GM12892 (cell line): ENCODE measurements around the gene RTEL1.

Experiments used
- DNase-seq: peaks from one replicate; pipeline ENCODE4 v3.0.0; 2011; ENCODE audit not compliant: insufficient read length
- FAIRE-seq: peaks from 2 replicates; lab custom pipeline; 2011; peaks lifted over from hg19 to GRCh38; lab: Jason Lieb, UNC
- POLR2A ChIP-seq: IDR thresholded peaks from 2 replicates; pipeline ENCODE4 v1.6.1; 2011; ENCODE audit warnings: low read depth, low read length, control low read depth
- POLR2AphosphoS5 ChIP-seq: IDR thresholded peaks from 2 replicates; pipeline ENCODE4 v1.6.1; 2011; ENCODE audit warnings: low read depth, low read length, control low read depth
- TAF1 ChIP-seq: IDR thresholded peaks from 2 replicates; pipeline ENCODE4 v1.6.1; 2011; ENCODE audit warnings: low read depth, mild to moderate bottlenecking, control low read depth, low read length, borderline replicate concordance

Gene RTEL1

GRCh38 chr20:63741676-63742380 lies 83.7 kb downstream of the RTEL1 start:
- DNase-seq (no peak), FAIRE-seq (no peak)
- no peak for TF ChIP-seq POLR2A
- no peak for TF ChIP-seq POLR2AphosphoS5
- TF ChIP-seq TAF1, result no peak

- no peak for FAIRE-seq
- no peak for TF ChIP-seq POLR2A
- no peak for TF ChIP-seq TAF1
- no peak for TF ChIP-seq POLR2AphosphoS5
Observed at GRCh38 chr20:63742381-63743024, 84.4 kb downstream of the RTEL1 start.

DNA sequence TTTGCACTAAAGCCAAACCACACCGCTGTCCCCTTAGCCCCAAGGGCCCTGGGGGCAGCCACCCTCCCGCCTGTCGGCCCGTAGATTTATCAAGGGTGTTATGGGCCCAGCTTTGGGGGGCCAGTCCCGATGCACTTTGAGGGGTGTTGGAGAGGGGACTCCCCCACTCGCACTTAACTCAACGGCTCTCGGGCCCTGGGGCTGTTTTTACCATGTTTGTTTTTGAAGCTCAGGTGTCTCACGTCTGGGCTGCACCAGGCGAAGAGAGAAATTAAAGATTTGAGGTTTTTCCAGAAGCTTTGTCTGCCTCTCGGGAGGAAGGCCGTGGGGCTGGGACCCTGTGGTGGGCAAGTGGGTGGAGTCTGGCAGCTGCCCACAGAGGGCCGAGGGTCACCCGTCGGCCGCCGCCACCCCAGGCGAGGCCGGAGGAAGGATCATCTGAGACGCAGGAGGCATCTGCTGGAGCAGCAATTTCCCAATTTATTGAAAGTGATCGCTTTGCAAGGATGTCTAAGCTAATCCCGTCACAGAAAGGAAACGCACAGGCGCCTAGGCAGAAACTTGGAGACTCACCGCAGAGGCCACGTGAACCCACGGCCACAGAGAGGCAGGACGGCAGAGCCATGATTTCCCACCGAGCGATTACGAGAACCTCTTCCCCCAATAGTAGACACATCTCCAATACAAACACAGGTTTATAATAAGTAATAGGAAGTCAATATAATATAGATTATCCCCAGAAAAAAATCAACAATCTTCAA lies 85.3 kb downstream of the RTEL1 start:
- FAIRE-seq, result no peak
- no peak for DNase-seq
- no peak for TF ChIP-seq POLR2AphosphoS5
- TF ChIP-seq POLR2A, result no peak
- TF ChIP-seq TAF1, result no peak

More at GRCh38 chr20:63742381-63743024, 84.4 kb downstream of the RTEL1 start:
- DNase-seq, result no peak

DNA sequence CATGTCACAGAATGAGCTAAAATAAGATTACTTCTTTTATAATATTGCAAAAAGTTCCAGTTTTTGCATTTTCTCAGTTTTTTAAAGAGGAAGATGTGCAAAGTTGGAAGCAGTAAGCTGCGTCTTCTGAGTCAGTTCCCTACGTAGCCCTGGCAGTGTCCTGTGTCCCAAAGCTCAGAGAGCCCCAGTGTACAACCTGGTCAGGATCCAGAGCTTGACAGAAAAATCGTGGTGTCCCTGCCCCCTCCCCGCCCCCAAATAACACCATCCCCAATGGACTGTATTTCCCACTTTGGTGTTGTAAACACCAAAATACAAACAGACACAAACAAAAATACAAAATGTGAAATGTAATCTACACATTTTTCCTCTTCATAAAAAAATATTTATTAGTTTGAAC lies 86.0 kb downstream of the RTEL1 start:
- TF ChIP-seq POLR2A (no peak), TAF1 (no peak), POLR2AphosphoS5 (no peak)
- DNase-seq (no peak), FAIRE-seq (no peak)

DNA sequence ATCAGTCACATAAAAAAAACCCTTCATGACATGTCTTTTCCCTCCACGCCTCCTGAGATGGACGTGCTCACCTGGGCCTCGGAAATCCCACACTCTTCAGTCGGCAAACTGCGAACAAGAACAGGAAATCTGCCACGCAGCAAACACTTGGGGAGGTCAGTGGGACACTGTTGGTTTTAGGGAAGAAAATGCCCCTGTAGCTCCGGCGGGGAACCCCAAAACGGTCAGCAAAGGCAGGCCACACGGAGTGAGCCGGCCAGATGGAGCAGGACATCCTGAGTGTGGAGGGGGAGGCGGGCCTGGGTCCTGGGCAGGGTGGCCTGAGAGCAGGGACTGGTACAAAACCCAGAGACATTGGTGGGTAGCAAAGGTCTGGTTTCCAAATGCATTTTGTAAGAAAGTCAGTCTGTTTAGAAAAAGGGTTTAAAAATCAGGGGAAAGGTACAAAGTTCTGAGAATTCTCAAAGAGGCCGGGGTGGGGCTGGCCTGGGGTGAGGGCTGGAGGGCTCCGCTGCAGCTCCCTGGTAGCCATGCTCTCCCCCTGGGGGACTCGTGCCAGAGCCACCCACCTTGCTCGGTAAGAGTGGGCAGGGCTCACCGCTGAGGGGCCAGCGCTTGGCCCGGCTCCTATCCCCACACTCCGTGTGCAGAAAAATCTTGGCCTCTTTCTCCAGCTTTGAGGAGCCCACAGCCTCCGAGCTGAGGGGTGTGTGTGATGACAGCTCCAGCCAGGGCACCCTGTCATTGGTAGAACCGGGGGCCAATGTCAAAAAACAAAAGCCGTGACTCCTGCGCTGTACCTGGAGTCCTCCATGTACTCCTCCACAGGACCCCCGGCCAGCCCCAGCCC lies 86.7 kb downstream of the RTEL1 start:
- no peak for FAIRE-seq
- no peak for TF ChIP-seq TAF1
- TF ChIP-seq POLR2AphosphoS5, result no peak
- no peak for TF ChIP-seq POLR2A
- no peak for DNase-seq

DNA sequence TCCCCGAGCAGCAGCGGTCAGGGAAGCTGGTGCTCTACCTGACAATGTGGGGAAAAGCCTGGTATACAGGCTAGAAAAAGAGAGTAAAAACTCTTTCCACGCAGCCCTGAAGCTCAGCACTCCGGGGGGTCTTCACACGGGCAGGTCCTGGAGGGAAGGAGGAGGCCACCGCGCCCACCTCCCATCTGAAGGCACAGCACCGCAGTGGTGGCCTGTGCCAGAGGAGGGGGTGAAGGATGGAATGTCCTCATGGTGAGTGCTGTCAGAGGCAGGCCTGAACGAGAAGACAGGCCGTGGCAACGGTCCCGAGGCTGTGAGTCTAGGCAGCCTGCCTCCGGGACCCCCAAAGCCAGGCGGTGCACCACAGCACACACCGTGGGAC lies 87.3 kb downstream of the RTEL1 start:
- FAIRE-seq, result no peak
- TF ChIP-seq POLR2A (no peak), POLR2AphosphoS5 (no peak), TAF1 (no peak)
- no peak for DNase-seq
